AG09319 (cell line): Measurements from ENCODE around the gene LETMD1.

Source experiments
- DNase-seq: peaks from one replicate; pipeline ENCODE4 v3.0.0-alpha.2; 2010; ENCODE audit warnings: low read depth; ENCODE audit errors: extremely low read depth
- CTCF ChIP-seq: IDR thresholded peaks from 2 replicates; pipeline ENCODE4 v1.5.1; 2011; ENCODE audit warnings: low read depth, mild to moderate bottlenecking, inconsistent platforms, low read length, moderate library complexity

Gene LETMD1

GRCh38 chr12:51025836-51026638 is 22.1 kb upstream of the LETMD1 start, which contains the start of gene SLC11A2:
Gene SLC11A2 (minus strand): TSS chr12:51026384. CDS start chr12:51010728, 15,656 bp downstream.
- TF ChIP-seq CTCF = no peak; the same call in 1 of the 2 replicates
- peak; percentile 73 for DNase-seq

GRCh38 chr12:51027342-51027835 is 20.7 kb upstream of the LETMD1 start:
- no peak for DNase-seq
- no peak for TF ChIP-seq CTCF

GRCh38 chr12:51028126-51028812 is 19.9 kb upstream of the LETMD1 start:
- DNase-seq = no peak
- peak; percentile 28 for TF ChIP-seq CTCF

- no peak for TF ChIP-seq CTCF
- DNase-seq = no peak
Observed at GRCh38 chr12:51028813-51029150, 19.3 kb upstream of the LETMD1 start.

- DNase-seq = no peak
Observed at GRCh38 chr12:51033048-51033447, 15.1 kb upstream of the LETMD1 start.

GRCh38 chr12:51033457-51034089 is 14.6 kb upstream of the LETMD1 start:
- no peak for DNase-seq
- TF ChIP-seq CTCF = no peak

More at GRCh38 chr12:51033048-51033447, 15.1 kb upstream of the LETMD1 start:
- no peak for TF ChIP-seq CTCF
